ENCODE measurements around the gene UBAP1L.
A peak's percentile ranks its signal among the peaks of the same experiment; 100 is the strongest.
"Not testable (repeated sequence)": the region's sequence is repeated elsewhere in the genome, so short reads cannot be mapped to it uniquely, and the experiment has no call there.

Gene UBAP1L

DNA sequence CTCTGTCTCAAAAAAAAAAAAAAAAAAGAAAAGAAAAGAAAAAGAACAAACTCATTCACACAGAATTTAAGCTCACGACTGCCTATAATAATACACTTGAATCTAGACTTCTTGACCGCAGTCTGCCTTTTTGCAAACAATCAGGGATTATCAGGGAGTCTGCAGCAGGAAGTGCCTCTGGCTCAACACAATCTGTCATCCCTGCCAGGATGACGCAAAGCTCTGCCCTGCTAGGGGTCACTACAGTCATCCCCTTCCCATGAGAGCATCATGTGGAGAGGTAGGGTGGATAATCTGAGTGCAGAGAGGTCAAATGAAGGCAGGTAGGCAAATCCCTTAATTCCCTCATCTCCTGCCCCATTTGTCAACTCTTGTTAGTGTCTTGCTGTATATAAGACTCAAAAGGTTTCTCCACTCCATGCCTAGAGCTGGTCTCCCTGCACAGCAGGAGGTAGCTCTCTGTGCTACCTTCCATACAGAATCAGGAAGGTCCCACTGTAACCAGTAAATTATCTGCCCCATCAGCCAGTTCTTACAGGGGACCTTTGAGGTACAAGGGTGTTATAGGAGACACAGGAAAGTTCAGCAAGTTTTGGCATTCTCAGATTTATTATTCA lies 4.2 kb downstream of the UBAP1L start:
- Mint-ChIP-seq H3K4me3 (no peak overlapping the region), H3K4me1 (peaks cover 0 to 5% of the 10 kb centered on the region in 2 donors), H3K9me3 (no peaks in the 10 kb centered on the region), H3K27ac (no peak overlapping the region), H3K27me3 (no peaks in the 10 kb centered on the region), H3K36me3 (peaks cover 27 to 54% of the 10 kb centered on the region in 2 donors)
- ATAC-seq (replicated peaks) = no peak
- DNase-seq = no peak

DNA sequence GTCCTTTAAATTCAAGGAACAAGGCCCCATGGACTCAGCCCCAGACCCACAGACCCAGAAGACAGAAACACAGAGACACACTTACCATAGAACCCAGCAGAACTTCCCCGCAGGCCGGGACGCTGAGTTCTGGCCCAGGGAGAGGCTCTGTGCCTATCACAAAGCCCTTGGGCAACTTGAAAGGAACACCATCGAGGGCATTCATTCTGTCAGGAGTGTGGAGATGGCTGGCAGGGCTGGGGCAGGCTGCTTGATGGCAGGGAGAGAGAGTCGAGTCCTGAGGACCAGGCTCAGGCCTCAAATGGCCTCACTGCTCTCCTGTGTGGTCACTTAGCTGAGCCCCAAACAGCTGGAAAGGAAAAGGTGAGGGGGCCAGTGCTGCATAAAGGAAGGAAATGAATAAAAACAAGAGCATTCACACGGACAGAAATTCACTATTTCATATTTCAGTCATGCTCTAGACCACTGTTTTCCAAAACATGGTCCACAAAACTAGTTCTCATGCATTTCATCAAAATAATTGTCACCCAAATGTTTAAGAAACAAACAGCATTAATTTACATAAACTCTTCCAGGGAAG lies 8.9 kb downstream of the UBAP1L start:
- no peak overlapping the region for H3K4me3 Mint-ChIP-seq
- ATAC-seq (replicated peaks) (no peak), DNase-seq (no peak)
- H3K4me1 Mint-ChIP-seq = peaks cover 2 to 11% of the 10 kb centered on the region in 2 donors
- H3K27me3 Mint-ChIP-seq = no peaks in the 10 kb centered on the region
- no peaks in the 10 kb centered on the region for H3K9me3 Mint-ChIP-seq
- H3K36me3 Mint-ChIP-seq = peaks cover 33 to 56% of the 10 kb centered on the region in 2 donors
- H3K27ac Mint-ChIP-seq = no peak overlapping the region

DNA sequence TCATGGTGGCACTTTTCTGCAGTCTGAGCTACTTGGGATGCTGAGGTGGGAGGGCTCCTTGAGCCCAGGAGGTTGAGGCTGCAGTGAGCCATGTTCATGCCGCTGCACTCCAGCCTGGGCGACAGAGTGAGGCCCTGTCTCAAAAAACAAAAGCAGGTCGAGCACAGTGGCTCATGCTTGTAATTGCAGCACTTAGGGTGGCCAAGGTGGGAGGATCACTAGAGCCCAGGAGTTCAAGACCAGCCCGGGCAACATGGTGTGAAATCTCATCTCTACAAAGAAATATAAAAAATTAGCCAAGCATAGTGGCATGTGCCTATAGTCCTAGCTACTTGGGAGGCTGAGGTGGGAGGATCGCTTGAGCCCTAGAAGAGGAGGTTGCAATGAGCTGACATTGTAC lies 10.0 kb downstream of the UBAP1L start:
- Mint-ChIP-seq H3K4me3 (no peak overlapping the region), H3K27ac (no peak overlapping the region), H3K36me3 (peaks cover 38 to 60% of the 10 kb centered on the region in 2 donors)

GRCh38 chr15:65102912-65103311 lies 12.1 kb downstream of the UBAP1L start:
- Mint-ChIP-seq H3K4me3 (no peak overlapping the region), H3K36me3 (peaks cover 46 to 67% of the 10 kb centered on the region in 2 donors), H3K9me3 (no peaks in the 10 kb centered on the region), H3K27ac (no peak overlapping the region), H3K4me1 (peaks cover 2 to 11% of the 10 kb centered on the region in 2 donors), H3K27me3 (no peaks in the 10 kb centered on the region)
- no peak for DNase-seq
- ATAC-seq (replicated peaks) = no peak

More for the DNA sequence above, 10.0 kb downstream of the UBAP1L start:
- no peaks in the 10 kb centered on the region for H3K9me3 Mint-ChIP-seq
- H3K4me1 Mint-ChIP-seq = peaks cover 2 to 11% of the 10 kb centered on the region in 2 donors
- ATAC-seq (replicated peaks) = no peak
- no peaks in the 10 kb centered on the region for H3K27me3 Mint-ChIP-seq
- no peak for DNase-seq

- no peaks in the 10 kb centered on the region for H3K9me3 Mint-ChIP-seq
- no peak overlapping the region for H3K4me3 Mint-ChIP-seq
- ATAC-seq (replicated peaks) (no peak), DNase-seq (no peak)
- H3K27ac Mint-ChIP-seq = no peak overlapping the region
- no peaks in the 10 kb centered on the region for H3K27me3 Mint-ChIP-seq
- peaks cover 45 to 71% of the 10 kb centered on the region in 2 donors for H3K36me3 Mint-ChIP-seq
- peaks cover 2 to 11% of the 10 kb centered on the region in 2 donors for H3K4me1 Mint-ChIP-seq
These were observed 12.9 kb downstream of the UBAP1L start for GRCh38 chr15:65101891-65102708.

- Mint-ChIP-seq H3K36me3 (peaks cover 44 to 75% of the 10 kb centered on the region in 2 donors), H3K4me1 (peaks cover 2 to 11% of the 10 kb centered on the region in 2 donors), H3K4me3 (no peak overlapping the region), H3K9me3 (no peaks in the 10 kb centered on the region), H3K27me3 (no peaks in the 10 kb centered on the region), H3K27ac (no peak overlapping the region)
- DNase-seq = no peak
- peak in 1 of 2 donors; percentile 34 for ATAC-seq (replicated peaks)
These were observed 13.5 kb downstream of the UBAP1L start for GRCh38 chr15:65101411-65101890.

DNA sequence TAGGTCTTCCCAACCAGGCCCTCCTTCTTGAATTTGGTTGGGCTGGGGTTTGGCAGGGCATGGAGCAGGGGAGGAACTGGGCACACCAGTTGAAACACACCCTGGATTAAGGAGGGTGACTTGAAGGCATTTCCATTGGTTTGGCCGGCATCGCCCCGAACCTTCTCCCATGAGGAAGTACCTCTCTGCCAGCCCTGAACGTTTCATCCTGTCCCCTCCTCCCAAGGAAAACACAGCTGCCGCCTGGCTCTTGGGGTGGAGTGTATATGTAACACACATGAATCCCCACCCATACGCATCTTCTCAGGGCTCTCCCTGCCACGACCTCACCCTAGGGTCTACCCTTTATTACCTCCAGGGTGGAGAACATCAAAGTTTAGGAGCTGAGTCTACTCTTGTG lies 14.6 kb downstream of the UBAP1L start:
- Mint-ChIP-seq H3K27me3 (no peaks in the 10 kb centered on the region), H3K27ac (peak overlapping the region; percentile 20), H3K9me3 (no peaks in the 10 kb centered on the region), H3K4me1 (peaks cover 2 to 6% of the 10 kb centered on the region in 2 donors), H3K4me3 (no peak overlapping the region), H3K36me3 (peaks cover 42 to 67% of the 10 kb centered on the region in 2 donors)
- DNase-seq (no peak), ATAC-seq (replicated peaks) (no peak)

- H3K4me3 Mint-ChIP-seq; H3K27me3 Mint-ChIP-seq; H3K4me1 Mint-ChIP-seq; H3K27ac Mint-ChIP-seq; H3K9me3 Mint-ChIP-seq; DNase-seq; ATAC-seq (replicated peaks): not testable (repeated sequence)
- peaks cover 44 to 68% of the 10 kb centered on the region in 2 donors for H3K36me3 Mint-ChIP-seq
These were observed 15.2 kb downstream of the UBAP1L start for GRCh38 chr15:65099801-65100200.

DNA sequence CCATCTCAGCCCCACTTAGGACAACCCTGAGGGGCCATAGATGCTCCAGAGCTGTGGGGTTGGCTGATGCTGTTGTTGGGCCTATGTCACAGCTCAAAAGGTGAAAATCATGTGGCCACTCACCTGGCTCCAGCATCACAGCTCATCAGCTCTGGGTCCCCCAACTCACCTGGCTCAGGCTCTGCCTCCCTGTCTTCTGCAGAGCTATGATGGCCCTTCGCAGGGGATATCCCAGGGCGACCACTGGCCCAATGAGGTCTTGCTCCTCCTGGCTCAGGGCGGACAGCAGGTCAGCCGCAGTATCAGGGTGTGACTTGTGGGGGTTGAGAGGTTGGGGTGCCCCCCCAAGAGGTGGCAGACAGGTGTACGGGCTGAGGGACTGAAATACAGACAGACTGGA lies 15.7 kb downstream of the UBAP1L start:
- ATAC-seq (replicated peaks) (no peak), DNase-seq (no peak)
- no peaks in the 10 kb centered on the region for H3K9me3 Mint-ChIP-seq
- no peaks in the 10 kb centered on the region for H3K27me3 Mint-ChIP-seq
- H3K4me3 Mint-ChIP-seq = no peak overlapping the region
- peaks cover 2 to 6% of the 10 kb centered on the region in 2 donors for H3K4me1 Mint-ChIP-seq
- peaks cover 44 to 69% of the 10 kb centered on the region in 2 donors for H3K36me3 Mint-ChIP-seq
- no peak overlapping the region for H3K27ac Mint-ChIP-seq

- peaks cover 37 to 64% of the 10 kb centered on the region in 2 donors for H3K36me3 Mint-ChIP-seq
- ATAC-seq (replicated peaks) = no peak
- no peak overlapping the region for H3K27ac Mint-ChIP-seq
These were observed 17.2 kb downstream of the UBAP1L start for GRCh38 chr15:65097651-65098263.

GRCh38 chr15:65096481-65097385 lies 18.3 kb downstream of the UBAP1L start:
- no peak for ATAC-seq (replicated peaks)
- Mint-ChIP-seq H3K4me1 (peaks cover 2 to 5% of the 10 kb centered on the region in 2 donors), H3K27ac (no peak overlapping the region), H3K4me3 (no peak overlapping the region), H3K9me3 (no peaks in the 10 kb centered on the region), H3K27me3 (no peaks in the 10 kb centered on the region), H3K36me3 (peaks cover 33 to 63% of the 10 kb centered on the region in 2 donors)
- no peak for DNase-seq

More at GRCh38 chr15:65097651-65098263, 17.2 kb downstream of the UBAP1L start:
- Mint-ChIP-seq H3K4me3 (no peak overlapping the region), H3K4me1 (peaks cover 2 to 6% of the 10 kb centered on the region in 2 donors), H3K27me3 (no peaks in the 10 kb centered on the region), H3K9me3 (no peaks in the 10 kb centered on the region)
- DNase-seq = no peak

GRCh38 chr15:65095747-65096104 lies 19.3 kb downstream of the UBAP1L start:
- no peak for DNase-seq
- Mint-ChIP-seq H3K4me3 (no peak overlapping the region), H3K4me1 (no peaks in the 10 kb centered on the region), H3K9me3 (no peaks in the 10 kb centered on the region), H3K36me3 (peaks cover 27 to 56% of the 10 kb centered on the region in 2 donors), H3K27me3 (no peaks in the 10 kb centered on the region), H3K27ac (no peak overlapping the region)
- ATAC-seq (replicated peaks) = no peak

DNA sequence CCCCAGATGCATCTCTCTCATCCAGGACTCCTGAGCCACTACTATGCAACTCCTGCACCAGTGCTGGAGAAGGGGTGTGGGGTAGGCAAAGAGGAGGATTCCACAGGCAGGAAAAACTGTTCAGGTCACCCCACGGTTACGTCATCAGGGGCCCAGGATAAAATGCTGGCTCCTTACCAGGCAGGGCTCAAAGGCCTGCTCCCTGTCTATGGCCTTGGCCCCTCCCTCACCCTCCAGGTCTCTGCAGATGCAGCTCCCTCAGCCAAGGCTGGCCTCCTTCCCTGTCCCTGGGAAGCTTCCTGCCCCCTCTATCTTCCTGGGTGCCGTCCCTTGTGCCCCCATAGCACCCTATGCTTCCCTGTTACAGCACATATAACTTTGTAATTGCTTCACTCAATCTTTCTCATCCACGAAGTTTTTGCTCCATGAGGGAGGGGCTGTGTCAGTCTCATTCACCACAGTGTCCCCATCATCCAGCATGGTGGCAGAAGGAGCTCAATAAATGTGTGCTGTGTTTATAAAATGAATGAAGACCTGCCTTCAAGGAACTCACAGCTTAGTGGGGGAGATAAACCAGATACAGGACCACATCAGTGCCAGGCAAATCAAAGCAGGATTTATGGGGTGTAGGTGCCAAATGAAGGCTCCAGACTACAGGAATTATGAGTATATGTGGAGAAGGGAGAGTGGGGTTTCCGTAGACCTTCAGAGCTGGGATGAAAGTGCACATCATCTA lies 19.8 kb downstream of the UBAP1L start:
- Mint-ChIP-seq H3K4me3 (no peak overlapping the region), H3K9me3 (no peaks in the 10 kb centered on the region), H3K27ac (no peak overlapping the region), H3K36me3 (peaks cover 22 to 50% of the 10 kb centered on the region in 2 donors), H3K4me1 (no peaks in the 10 kb centered on the region), H3K27me3 (no peaks in the 10 kb centered on the region)
- DNase-seq = no peak
- ATAC-seq (replicated peaks) = no peak
